GM19372 (cell line): ENCODE data around the gene MARCO.
"Not testable (repeated sequence)": the region's sequence is repeated elsewhere in the genome, so short reads cannot be mapped to it uniquely, and the experiment has no call there.

Experiments used
- ATAC-seq: cut with Tn5 transposase; IDR thresholded peaks from one replicate; pipeline ENCODE4 v1.9.1; 2021; ENCODE audit warnings: mild to moderate bottlenecking, low read depth, moderate library complexity; ENCODE audit not compliant: unreplicated experiment

Gene MARCO

DNA sequence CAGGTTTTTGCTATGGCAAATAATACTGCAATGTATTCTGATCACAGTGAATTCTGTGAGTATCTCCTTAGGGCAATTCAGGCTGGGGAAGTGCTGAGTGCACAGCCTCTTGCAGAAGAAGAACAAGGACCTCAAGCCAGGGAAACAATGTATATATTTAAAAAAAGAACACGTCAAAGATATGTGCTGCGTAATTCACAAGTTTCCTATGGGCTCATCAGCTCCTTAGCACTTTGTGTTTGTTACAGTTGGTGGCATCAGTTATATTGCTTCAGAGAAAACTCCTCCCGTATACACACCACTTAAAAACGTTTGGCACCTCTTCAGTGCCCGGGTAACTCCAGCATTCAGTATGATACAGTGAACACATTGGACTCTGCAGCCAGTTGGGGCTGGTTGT is 16.5 kb upstream of the MARCO start:
- ATAC-seq, result no peak

GRCh38 chr2:118925981-118926380 is 16.0 kb upstream of the MARCO start:
- no peak for ATAC-seq

DNA sequence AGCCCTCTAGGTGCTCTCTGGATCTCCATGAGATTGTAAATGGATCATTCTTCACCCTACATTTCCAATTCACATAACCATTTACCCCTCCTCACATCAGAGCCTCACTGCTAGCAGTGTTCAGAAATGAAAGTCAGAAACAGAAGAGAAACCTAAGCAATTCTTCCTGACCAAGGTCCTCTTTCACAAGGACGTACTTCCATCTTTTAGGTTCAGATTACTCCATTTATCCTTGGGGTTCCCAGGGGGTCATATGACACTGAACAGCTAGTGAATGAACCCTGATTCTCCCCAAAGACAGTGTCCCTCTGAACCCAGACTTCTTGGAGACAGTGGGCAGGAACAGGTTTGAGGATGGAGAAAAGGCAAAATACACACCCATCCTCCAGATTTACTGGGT is 12.9 kb upstream of the MARCO start:
- no peak for ATAC-seq

DNA sequence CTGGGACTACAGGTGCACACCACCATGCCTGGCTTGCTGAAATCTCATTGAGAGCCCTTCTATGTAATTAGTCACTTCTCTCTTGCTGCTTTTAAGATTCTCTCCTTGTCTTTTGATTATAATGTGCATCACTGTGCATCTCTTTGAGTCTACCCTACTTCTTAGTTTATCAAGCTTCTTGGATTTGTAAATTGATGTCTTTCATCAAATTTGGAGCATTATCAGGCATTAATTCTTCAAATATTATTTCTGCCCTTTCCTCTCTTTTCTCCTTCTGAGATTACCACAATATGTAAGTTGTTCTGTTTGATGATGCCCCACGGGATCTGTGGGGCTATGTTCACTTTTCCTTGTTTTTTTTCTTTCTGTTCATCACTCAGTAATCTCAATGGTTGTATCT is 9.0 kb upstream of the MARCO start:
- no peak for ATAC-seq

DNA sequence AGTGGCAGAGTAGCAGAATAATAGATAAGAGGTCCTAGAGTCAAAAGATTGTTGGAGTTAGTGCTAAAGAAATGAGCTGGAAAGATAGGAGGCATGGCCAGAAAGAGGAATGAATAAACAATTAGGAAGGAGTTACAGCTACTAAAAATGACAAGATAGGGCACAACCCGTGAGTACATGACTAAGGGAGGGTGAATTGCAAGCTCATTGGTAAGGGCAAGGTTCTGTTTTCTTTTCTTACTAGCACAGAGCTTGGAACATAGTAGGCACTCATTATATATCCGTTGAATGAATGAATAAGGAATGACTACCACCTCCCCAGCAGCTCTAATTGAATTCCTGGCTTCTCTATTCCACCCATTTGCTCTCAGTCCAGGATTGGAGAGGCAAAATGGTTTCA is 5.7 kb upstream of the MARCO start:
- no peak for ATAC-seq

GRCh38 chr2:118936936-118937335 is 5.1 kb upstream of the MARCO start:
- ATAC-seq, result no peak

DNA sequence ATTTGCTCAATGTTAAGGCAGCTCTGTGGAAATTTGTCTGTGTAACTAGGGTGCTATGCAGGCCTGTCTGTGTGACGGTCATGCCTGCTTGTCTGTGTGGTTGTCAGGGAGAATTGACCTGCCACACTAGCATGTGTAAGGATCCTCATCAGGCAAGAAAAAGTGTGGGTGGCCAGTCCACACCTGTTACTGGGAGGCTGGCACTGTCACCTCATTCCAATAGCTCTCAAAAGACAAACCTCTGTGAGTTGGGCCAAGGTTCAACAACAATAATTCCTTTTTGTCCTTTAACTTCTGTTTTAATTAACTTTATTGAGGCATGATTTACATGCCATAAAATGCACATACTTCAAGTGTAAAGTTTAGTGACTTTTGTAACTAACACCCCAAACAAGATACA is 4.2 kb upstream of the MARCO start:
- no peak for ATAC-seq

GRCh38 chr2:118939994-118940393 is 2.0 kb upstream of the MARCO start:
- no peak for ATAC-seq

- ATAC-seq, result no peak
These were observed 1.4 kb upstream of the MARCO start for GRCh38 chr2:118940486-118941120.

- no peak for ATAC-seq
These were observed 1.3 kb downstream of the MARCO start for GRCh38 chr2:118943286-118943685.

DNA sequence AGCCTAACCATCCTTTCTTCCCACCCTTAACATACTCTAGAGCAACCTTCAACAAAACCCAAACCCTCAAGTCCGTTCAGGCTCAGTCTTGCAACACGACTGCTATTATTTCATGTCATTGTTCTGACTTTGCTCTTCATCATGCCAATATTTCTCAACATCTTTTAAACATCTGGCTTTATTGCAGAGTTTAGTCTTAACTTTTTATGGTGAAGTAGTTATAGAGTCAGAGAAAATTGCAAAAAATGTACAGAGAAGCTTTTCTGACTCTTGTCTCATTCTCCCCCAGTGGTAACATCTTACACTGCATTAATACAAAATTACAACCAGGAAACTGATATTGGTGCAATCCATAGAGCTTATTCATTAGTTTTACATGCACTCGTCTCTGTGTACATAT is 3.9 kb downstream of the MARCO start:
- ATAC-seq, result no peak

DNA sequence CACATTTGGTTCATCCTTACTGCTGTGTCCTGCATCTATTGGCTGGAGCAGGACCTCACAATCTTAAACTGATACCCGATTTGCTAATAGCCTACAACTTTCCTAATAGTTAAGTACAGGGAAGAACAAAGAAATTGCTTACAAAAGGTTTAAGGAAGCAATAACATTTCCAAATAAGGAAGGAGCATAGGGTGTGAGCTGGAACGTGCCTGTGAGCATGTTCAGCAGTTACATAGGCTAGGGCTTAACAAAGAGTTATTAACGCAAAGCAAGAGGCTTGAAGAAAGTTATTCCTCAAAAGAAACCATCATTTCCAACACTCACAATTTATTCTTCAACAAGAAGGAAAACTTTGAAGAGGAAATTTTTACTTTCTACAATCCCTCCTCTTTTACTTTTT is 6.3 kb downstream of the MARCO start:
- ATAC-seq, result not testable (repeated sequence)

GRCh38 chr2:118954297-118955060 is 12.5 kb downstream of the MARCO start:
- no peak for ATAC-seq

- ATAC-seq, result no peak
These were observed 23.7 kb downstream of the MARCO start for GRCh38 chr2:118965737-118966136.

GRCh38 chr2:118967124-118967880 is 25.3 kb downstream of the MARCO start:
- ATAC-seq, result no peak

- no peak for ATAC-seq
These were observed 26.0 kb downstream of the MARCO start for GRCh38 chr2:118968042-118968441.

GRCh38 chr2:118968961-118969733 is 27.2 kb downstream of the MARCO start:
- ATAC-seq, result no peak

DNA sequence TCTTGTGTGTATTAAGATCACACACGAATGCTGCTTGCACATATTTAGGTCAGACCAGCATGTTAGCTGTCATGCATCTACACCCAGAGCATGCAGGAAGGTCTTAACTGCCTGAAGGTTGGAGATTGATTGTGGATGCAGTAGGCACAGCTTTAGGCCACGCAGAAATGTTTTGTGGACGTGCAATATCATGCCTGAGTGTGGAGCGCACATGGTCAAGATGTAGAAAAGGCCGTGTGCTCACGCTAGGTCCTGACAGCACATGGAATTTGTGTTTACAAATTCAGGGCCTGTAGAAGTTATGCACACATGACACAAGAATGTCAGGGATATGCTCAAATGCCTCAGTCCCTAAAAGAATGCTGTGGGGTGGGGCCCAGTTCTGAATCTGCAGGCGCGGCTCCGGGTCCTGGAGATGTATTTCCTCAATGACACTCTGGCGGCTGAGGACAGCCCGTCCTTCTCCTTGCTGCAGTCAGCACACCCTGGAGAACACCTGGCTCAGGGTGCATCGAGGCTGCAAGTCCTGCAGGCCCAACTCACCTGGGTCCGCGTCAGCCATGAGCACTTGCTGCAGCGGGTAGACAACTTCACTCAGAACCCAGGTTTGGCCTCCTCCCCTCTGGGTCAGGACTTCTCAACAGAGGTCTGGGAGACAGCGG is 27.9 kb downstream of the MARCO start:
- ATAC-seq, result no peak

DNA sequence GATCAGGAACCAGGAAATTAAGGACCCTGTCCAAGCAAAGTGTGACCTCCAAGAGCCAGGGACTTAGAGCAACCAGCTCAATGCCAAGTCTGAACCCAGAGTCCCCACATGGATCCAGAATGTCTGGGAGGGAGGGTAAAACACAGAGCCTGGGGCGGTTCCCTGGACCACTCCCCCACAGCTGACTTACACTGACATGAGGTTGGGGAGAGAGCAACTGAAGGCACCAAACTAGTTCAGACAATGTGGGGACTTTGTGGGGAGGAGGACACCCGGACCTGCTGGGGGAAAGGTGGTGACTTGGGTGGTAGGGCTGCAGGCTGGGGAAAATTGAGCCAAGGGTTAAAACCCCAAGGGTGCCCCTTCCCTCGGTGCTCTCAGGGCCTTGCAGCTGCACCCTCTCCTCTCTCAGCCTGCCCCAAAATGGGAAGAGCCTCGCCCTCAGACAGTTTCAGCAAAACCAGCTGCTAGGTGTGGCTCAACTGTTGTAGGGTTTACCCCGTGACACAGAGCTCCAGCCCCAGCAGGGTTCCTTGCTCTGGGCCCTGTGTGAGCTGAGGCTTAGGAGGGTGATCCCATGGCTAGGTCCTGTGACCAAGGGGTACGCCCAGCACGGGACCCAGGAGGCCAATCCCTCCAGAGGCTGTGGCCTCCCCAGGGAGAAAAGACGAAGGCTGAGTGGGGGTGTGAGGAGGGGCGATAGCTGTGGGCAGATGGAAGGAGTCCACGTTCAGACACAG is 28.6 kb downstream of the MARCO start:
- ATAC-seq, result no peak
